IMR-90 (cell line): Measurements from ENCODE around the gene CST4.

Experiments used
- BHLHE40 ChIP-seq: fragments of 150-350 bp; IDR thresholded peaks from 2 replicates; pipeline ENCODE4 v1.6.1; 2016; ENCODE audit warnings: mild to moderate bottlenecking, low read depth, low read length
- MAFK ChIP-seq: IDR thresholded peaks from 2 replicates; pipeline ENCODE4 v1.6.1; 2012; ENCODE audit warnings: low read depth, low read length, improper control_type of control experiment
- MAZ ChIP-seq: IDR thresholded peaks from 2 replicates; pipeline ENCODE4 v1.6.1; 2012; ENCODE audit warnings: low read depth, mild to moderate bottlenecking, low read length, improper control_type of control experiment, moderate library complexity, borderline replicate concordance
- POLR2A ChIP-seq: IDR thresholded peaks from 2 replicates; pipeline ENCODE4 v1.6.1; 2012; ENCODE audit warnings: mild to moderate bottlenecking, low read depth, low read length
- RCOR1 ChIP-seq: IDR thresholded peaks from 2 replicates; pipeline ENCODE4 v1.6.1; 2012; ENCODE audit warnings: mild to moderate bottlenecking, low read length, improper control_type of control experiment; ENCODE audit not compliant: insufficient replicate concordance
- TF ChIP-seq, protein P1 (sequence below): conservative IDR thresholded peaks from 2 replicates; pipeline ENCODE4 v1.5.1; 2012; ENCODE audit warnings: mild to moderate bottlenecking, low read depth, low read length, improper control_type of control experiment

DNA sequence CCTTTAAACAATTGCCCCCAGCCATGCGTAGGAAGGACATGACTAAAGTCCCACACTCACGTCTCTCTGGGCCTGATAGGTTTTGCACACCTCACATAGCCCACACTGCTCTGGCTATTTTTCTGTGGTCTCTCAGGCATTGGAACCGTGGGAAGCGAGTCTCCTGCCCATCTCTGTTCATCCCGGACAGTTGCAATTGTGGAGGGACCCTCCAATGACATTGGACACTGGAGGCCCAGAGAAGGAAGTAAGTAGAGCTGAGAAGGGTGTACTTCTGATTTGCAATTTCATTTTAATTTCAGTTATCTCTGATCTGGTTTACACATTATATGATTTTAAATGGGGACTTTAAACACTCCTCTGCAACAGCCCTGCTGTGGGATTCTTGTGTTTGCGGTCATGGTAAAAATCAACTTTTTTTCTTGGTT lies 27.8 kb downstream of the CST4 start:
- TF ChIP-seq, protein P1, sequence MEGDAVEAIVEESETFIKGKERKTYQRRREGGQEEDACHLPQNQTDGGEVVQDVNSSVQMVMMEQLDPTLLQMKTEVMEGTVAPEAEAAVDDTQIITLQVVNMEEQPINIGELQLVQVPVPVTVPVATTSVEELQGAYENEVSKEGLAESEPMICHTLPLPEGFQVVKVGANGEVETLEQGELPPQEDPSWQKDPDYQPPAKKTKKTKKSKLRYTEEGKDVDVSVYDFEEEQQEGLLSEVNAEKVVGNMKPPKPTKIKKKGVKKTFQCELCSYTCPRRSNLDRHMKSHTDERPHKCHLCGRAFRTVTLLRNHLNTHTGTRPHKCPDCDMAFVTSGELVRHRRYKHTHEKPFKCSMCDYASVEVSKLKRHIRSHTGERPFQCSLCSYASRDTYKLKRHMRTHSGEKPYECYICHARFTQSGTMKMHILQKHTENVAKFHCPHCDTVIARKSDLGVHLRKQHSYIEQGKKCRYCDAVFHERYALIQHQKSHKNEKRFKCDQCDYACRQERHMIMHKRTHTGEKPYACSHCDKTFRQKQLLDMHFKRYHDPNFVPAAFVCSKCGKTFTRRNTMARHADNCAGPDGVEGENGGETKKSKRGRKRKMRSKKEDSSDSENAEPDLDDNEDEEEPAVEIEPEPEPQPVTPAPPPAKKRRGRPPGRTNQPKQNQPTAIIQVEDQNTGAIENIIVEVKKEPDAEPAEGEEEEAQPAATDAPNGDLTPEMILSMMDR: no peak
- TF ChIP-seq POLR2A (no peak), MAZ (no peak), BHLHE40 (no peak), RCOR1 (no peak), MAFK (no peak)
